Ishikawa (cell line): ENCODE measurements around the gene IQCF5.

Source experiments
- CEBPB ChIP-seq: IDR thresholded peaks from 2 replicates; pipeline ENCODE4 v1.6.1; 2012
- CREB1 ChIP-seq: IDR thresholded peaks from 2 replicates; pipeline ENCODE4 v1.6.1; 2012; ENCODE audit warnings: low read depth
- EGR1 ChIP-seq: IDR thresholded peaks from 2 replicates; pipeline ENCODE4 v1.6.1; 2012
- EP300 ChIP-seq: IDR thresholded peaks from 2 replicates; pipeline ENCODE4 v1.6.1; 2012; ENCODE audit warnings: borderline replicate concordance
- FOXM1 ChIP-seq: IDR thresholded peaks from 2 replicates; pipeline ENCODE4 v1.6.1; 2012; ENCODE audit warnings: low read depth, borderline replicate concordance
- NFIC ChIP-seq: IDR thresholded peaks from 2 replicates; pipeline ENCODE4 v1.6.1; 2012
- RAD21 ChIP-seq: IDR thresholded peaks from 2 replicates; pipeline ENCODE4 v1.6.1; 2012; ENCODE audit warnings: low read depth
- TAF1 ChIP-seq: IDR thresholded peaks from 2 replicates; pipeline ENCODE4 v1.6.1; 2012; ENCODE audit warnings: low read depth, mild to moderate bottlenecking
- TCF12 ChIP-seq: IDR thresholded peaks from 2 replicates; pipeline ENCODE4 v1.6.1; 2012; ENCODE audit warnings: low read depth
- TEAD4 ChIP-seq: IDR thresholded peaks from 2 replicates; pipeline ENCODE4 v1.6.1; 2012
- YY1 ChIP-seq: IDR thresholded peaks from 2 replicates; pipeline ENCODE4 v1.6.1; 2012; ENCODE audit warnings: low read depth
- ZBTB7A ChIP-seq: IDR thresholded peaks from 2 replicates; pipeline ENCODE4 v1.6.1; 2012; ENCODE audit warnings: low read depth
- TF ChIP-seq, protein P1 (sequence below): IDR thresholded peaks from 2 replicates; pipeline ENCODE4 v1.6.1; 2012; ENCODE audit warnings: low read depth, mild to moderate bottlenecking
- TF ChIP-seq, protein P2 (sequence below): IDR thresholded peaks from 2 replicates; pipeline ENCODE4 v1.6.1; 2012
- TF ChIP-seq, protein P3 (sequence below): IDR thresholded peaks from 2 replicates; pipeline ENCODE4 v1.6.1; 2012

The IQCF5 gene

DNA sequence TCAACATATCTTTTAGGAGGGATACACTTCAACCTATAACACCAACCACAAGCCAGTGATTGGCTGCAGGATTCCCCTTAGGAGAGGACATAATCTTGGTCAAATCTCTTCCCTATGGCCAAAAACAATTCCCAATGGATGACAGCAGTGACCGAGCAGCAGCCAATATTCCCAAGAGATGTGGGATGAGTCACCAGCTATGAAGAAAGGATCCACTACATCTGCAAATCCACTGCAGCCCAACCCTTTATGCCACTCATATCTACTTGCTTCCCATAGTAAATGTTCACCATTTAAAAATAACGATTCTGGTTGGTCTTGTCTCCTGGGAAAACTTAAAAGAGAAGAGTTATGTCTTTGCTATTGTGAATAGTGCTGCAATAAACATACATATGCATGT is 4.5 kb upstream of the IQCF5 start:
- TF ChIP-seq, protein P1, sequence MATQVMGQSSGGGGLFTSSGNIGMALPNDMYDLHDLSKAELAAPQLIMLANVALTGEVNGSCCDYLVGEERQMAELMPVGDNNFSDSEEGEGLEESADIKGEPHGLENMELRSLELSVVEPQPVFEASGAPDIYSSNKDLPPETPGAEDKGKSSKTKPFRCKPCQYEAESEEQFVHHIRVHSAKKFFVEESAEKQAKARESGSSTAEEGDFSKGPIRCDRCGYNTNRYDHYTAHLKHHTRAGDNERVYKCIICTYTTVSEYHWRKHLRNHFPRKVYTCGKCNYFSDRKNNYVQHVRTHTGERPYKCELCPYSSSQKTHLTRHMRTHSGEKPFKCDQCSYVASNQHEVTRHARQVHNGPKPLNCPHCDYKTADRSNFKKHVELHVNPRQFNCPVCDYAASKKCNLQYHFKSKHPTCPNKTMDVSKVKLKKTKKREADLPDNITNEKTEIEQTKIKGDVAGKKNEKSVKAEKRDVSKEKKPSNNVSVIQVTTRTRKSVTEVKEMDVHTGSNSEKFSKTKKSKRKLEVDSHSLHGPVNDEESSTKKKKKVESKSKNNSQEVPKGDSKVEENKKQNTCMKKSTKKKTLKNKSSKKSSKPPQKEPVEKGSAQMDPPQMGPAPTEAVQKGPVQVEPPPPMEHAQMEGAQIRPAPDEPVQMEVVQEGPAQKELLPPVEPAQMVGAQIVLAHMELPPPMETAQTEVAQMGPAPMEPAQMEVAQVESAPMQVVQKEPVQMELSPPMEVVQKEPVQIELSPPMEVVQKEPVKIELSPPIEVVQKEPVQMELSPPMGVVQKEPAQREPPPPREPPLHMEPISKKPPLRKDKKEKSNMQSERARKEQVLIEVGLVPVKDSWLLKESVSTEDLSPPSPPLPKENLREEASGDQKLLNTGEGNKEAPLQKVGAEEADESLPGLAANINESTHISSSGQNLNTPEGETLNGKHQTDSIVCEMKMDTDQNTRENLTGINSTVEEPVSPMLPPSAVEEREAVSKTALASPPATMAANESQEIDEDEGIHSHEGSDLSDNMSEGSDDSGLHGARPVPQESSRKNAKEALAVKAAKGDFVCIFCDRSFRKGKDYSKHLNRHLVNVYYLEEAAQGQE: no peak

DNA sequence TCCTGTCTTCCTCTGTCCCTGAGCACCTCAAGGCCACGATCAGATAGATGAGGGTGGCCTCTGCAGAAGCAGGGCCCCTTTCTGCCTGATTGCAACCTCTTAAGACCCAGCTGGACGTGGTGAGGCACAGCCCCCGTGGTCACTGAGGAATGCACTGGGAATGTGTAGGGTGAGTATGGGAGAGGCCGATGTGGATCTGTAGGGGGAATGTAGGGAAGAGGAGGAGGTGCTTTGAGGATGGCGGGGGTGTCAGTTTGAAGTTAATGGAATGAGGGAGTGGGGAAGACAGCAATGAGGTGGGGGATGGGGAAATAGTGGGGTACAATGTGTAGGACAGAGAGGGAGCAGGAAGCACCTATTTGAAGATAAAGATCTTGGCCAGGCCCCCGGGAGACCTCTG is 785 bp upstream of the IQCF5 start:
- TF ChIP-seq, protein P2, sequence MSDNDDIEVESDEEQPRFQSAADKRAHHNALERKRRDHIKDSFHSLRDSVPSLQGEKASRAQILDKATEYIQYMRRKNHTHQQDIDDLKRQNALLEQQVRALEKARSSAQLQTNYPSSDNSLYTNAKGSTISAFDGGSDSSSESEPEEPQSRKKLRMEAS: no peak
- TF ChIP-seq, protein P3, sequence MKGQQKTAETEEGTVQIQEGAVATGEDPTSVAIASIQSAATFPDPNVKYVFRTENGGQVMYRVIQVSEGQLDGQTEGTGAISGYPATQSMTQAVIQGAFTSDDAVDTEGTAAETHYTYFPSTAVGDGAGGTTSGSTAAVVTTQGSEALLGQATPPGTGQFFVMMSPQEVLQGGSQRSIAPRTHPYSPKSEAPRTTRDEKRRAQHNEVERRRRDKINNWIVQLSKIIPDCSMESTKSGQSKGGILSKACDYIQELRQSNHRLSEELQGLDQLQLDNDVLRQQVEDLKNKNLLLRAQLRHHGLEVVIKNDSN: no peak

DNA sequence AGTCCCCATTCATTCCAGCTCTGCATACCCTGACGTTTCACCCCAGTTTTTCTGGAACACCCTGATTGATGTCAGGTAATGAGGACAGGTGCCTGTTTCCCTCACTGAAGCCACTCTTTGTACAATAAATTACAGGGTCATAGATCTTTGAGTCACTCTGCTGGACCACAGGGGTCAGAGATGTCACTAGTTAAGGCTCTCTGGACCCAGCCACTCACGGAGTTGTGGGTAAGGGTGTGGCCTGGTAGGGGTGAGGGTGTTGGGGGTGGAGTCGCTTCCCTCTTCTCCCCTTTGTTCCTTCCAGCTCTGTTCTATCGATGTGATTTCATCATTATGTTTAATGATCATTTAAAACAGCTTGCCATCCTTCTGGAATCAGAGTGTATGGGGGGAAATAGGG is 512 bp downstream of the IQCF5 start:
- TF ChIP-seq, protein P2: no peak
- TF ChIP-seq FOXM1 (no peak), TEAD4 (no peak), TCF12 (no peak), TAF1 (no peak), CEBPB (no peak), YY1 (no peak), ZBTB7A (no peak), CREB1 (no peak), EP300 (no peak), EGR1 (no peak), NFIC (no peak), RAD21 (no peak)
- TF ChIP-seq, protein P3: no peak
- TF ChIP-seq, protein P1: no peak

DNA sequence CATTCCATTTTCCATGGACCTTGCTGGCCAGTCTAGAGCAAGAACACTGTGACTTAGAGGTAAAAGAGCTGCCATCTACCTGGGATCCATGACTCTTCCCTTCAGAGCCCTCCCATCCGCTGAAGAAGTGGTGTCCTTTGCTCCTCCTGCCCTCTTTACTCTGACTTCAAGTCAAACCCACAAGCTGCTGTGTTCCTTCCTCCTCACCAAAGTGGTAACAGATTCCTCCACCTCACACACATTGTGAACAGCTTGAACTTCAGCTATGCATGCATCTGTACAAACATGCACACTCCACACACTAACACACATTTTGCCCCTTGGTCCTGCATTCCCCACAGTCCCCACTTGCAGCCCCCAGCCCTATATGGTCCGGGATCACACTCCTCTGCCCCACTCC is 990 bp downstream of the IQCF5 start:
- no peak for TF ChIP-seq TCF12
- TF ChIP-seq, protein P2: no peak
- TF ChIP-seq TEAD4: no peak
- TF ChIP-seq YY1: no peak
- TF ChIP-seq EP300: no peak
- TF ChIP-seq, protein P1: no peak
- TF ChIP-seq NFIC: no peak
- no peak for TF ChIP-seq CREB1
- TF ChIP-seq, protein P3: no peak
- no peak for TF ChIP-seq FOXM1
- no peak for TF ChIP-seq TAF1
- no peak for TF ChIP-seq EGR1
- TF ChIP-seq RAD21: no peak
- TF ChIP-seq ZBTB7A: no peak
- TF ChIP-seq CEBPB: no peak

DNA sequence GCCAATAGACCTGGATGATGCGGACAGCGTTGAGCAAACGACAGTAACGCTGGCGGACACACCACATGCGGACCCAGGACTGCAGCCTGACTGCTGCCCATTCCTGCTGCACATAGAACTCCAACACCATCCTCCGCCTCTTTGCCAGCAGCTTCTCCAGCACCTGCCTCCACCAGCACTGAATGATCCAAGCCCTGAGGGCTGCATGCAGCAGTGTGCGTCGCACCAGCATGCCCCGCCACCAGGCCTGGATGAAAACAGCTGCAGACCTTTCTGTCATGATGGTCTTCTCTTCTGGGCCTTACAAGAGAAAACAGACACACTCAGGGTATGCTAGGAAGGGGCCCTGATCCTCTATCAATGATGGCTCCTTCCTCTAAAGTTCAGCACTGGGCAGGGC is 1.5 kb downstream of the IQCF5 start:
- TF ChIP-seq ZBTB7A: no peak
- TF ChIP-seq CREB1: no peak
- TF ChIP-seq TCF12: no peak
- no peak for TF ChIP-seq YY1
- TF ChIP-seq, protein P3: no peak
